Subcutaneous abdominal adipose tissue (tissue), 5 donors: ENCODE data around the gene PLPP4.

Experiments used
- H3K27ac ChIP-seq: one replicate; pipeline ENCODE4 v1.7.0; 2013; ENCODE audit warnings: low read depth, mild to moderate bottlenecking, inconsistent platforms, low read length, moderate library complexity
- H3K27me3 ChIP-seq, 5 donors: one replicate each; pipeline ENCODE4 v1.7.0; 2013; ENCODE audit warnings: low read length in 5 of 5, inconsistent platforms in 1 of 5; ENCODE audit not compliant: control insufficient read depth in 5 of 5, insufficient read depth in 4 of 5
- H3K36me3 ChIP-seq, 5 donors: one replicate each; pipeline ENCODE4 v1.7.0; 2013; ENCODE audit warnings: low read length in 5 of 5; ENCODE audit not compliant: control insufficient read depth in 5 of 5, insufficient read depth in 5 of 5
- H3K4me1 ChIP-seq, 5 donors: one replicate each; pipeline ENCODE4 v1.7.0; 2013; ENCODE audit warnings: low read length in 5 of 5, mild to moderate bottlenecking in 3 of 5, moderate library complexity in 1 of 5; ENCODE audit not compliant: control insufficient read depth in 5 of 5, insufficient read depth in 5 of 5
- H3K4me3 ChIP-seq, 5 donors: one replicate each; pipeline ENCODE4 v1.7.0; 2013; ENCODE audit warnings: low read length in 5 of 5, low read depth in 1 of 5
- H3K9ac ChIP-seq, 5 donors: one replicate each; pipeline ENCODE4 v1.7.0; 2013; ENCODE audit warnings: low read length in 5 of 5, mild to moderate bottlenecking in 4 of 5, moderate library complexity in 3 of 5
- H3K9me3 ChIP-seq, 5 donors: one replicate each; pipeline ENCODE4 v1.7.0; 2013; ENCODE audit warnings: low read length in 5 of 5; ENCODE audit not compliant: control insufficient read depth in 5 of 5
- donor health status: healthy.
- donor health status: healthy.
- donor health status: healthy.
- donor health status: healthy.
- donor health status: healthy.

PLPP4 gene

GRCh38 chr10:120428754-120429153 lies 28.3 kb upstream of the PLPP4 start:
- peaks cover 0 to 4% (median 0%) of the 10 kb centered on the region in 5 donors for H3K27me3 ChIP-seq
- H3K36me3 ChIP-seq: no peaks in the 10 kb centered on the region
- no peak overlapping the region for H3K27ac ChIP-seq
- no peak overlapping the region for H3K4me3 ChIP-seq
- peaks cover 0 to 11% (median 7%) of the 10 kb centered on the region in 5 donors for H3K4me1 ChIP-seq
- H3K9ac ChIP-seq: no peak overlapping the region
- H3K9me3 ChIP-seq: no peaks in the 10 kb centered on the region

GRCh38 chr10:120429395-120429794 lies 27.6 kb upstream of the PLPP4 start:
- Histone ChIP-seq H3K4me1 (peaks cover 0 to 11% (median 7%) of the 10 kb centered on the region in 5 donors), H3K4me3 (no peak overlapping the region), H3K9me3 (no peaks in the 10 kb centered on the region), H3K36me3 (no peaks in the 10 kb centered on the region), H3K9ac (no peak overlapping the region), H3K27ac (no peak overlapping the region), H3K27me3 (peaks cover 0 to 4% (median 0%) of the 10 kb centered on the region in 5 donors)

GRCh38 chr10:120431251-120431651 lies 25.8 kb upstream of the PLPP4 start:
- H3K4me3 ChIP-seq: no peak overlapping the region

GRCh38 chr10:120432209-120432608 lies 24.8 kb upstream of the PLPP4 start:
- no peaks in the 10 kb centered on the region for H3K36me3 ChIP-seq
- no peak overlapping the region for H3K27ac ChIP-seq
- H3K9me3 ChIP-seq: no peaks in the 10 kb centered on the region
- peaks cover 0 to 11% (median 7%) of the 10 kb centered on the region in 5 donors for H3K4me1 ChIP-seq
- peaks cover 0 to 4% (median 0%) of the 10 kb centered on the region in 5 donors for H3K27me3 ChIP-seq
- no peak overlapping the region for H3K4me3 ChIP-seq
- H3K9ac ChIP-seq: no peak overlapping the region

More at GRCh38 chr10:120431251-120431651, 25.8 kb upstream of the PLPP4 start:
- Histone ChIP-seq H3K27me3 (peaks cover 0 to 4% (median 0%) of the 10 kb centered on the region in 5 donors), H3K9ac (no peak overlapping the region), H3K4me1 (peaks cover 0 to 11% (median 7%) of the 10 kb centered on the region in 5 donors), H3K27ac (no peak overlapping the region), H3K9me3 (no peaks in the 10 kb centered on the region), H3K36me3 (no peaks in the 10 kb centered on the region)

GRCh38 chr10:120433141-120433540 lies 23.9 kb upstream of the PLPP4 start:
- Histone ChIP-seq H3K27me3 (peaks cover 0 to 4% (median 0%) of the 10 kb centered on the region in 5 donors), H3K27ac (no peak overlapping the region), H3K9ac (no peak overlapping the region), H3K36me3 (no peaks in the 10 kb centered on the region), H3K4me3 (no peak overlapping the region), H3K4me1 (peaks cover 0 to 11% (median 7%) of the 10 kb centered on the region in 5 donors), H3K9me3 (no peaks in the 10 kb centered on the region)

- Histone ChIP-seq H3K27me3 (peaks cover 0 to 2% (median 0%) of the 10 kb centered on the region in 5 donors), H3K36me3 (no peaks in the 10 kb centered on the region), H3K4me3 (no peak overlapping the region), H3K9me3 (no peaks in the 10 kb centered on the region), H3K27ac (no peak overlapping the region), H3K4me1 (peaks cover 0 to 11% (median 7%) of the 10 kb centered on the region in 5 donors), H3K9ac (no peak overlapping the region)
Observed at GRCh38 chr10:120436439-120437112, 20.5 kb upstream of the PLPP4 start.

GRCh38 chr10:120437541-120437940 lies 19.5 kb upstream of the PLPP4 start:
- Histone ChIP-seq H3K36me3 (no peaks in the 10 kb centered on the region), H3K9me3 (no peaks in the 10 kb centered on the region), H3K27ac (no peak overlapping the region), H3K4me1 (peaks cover 0 to 3% (median 0%) of the 10 kb centered on the region in 5 donors), H3K4me3 (no peak overlapping the region), H3K27me3 (no peaks in the 10 kb centered on the region), H3K9ac (no peak overlapping the region)

GRCh38 chr10:120451968-120452367 lies 5.1 kb upstream of the PLPP4 start:
- Histone ChIP-seq H3K27me3 (peaks cover 3 to 12% (median 8%) of the 10 kb centered on the region in 5 donors), H3K4me3 (no peak overlapping the region), H3K9ac (no peak overlapping the region), H3K36me3 (no peaks in the 10 kb centered on the region), H3K27ac (no peak overlapping the region), H3K9me3 (no peaks in the 10 kb centered on the region), H3K4me1 (peaks cover 0 to 7% (median 6%) of the 10 kb centered on the region in 5 donors)

- Histone ChIP-seq H3K27me3 (peaks cover 14 to 24% (median 20%) of the 10 kb centered on the region in 5 donors), H3K9me3 (no peaks in the 10 kb centered on the region), H3K4me1 (peaks cover 0 to 16% (median 14%) of the 10 kb centered on the region in 5 donors), H3K36me3 (no peaks in the 10 kb centered on the region), H3K27ac (no peak overlapping the region), H3K9ac (no peak overlapping the region), H3K4me3 (no peak overlapping the region)
Observed at GRCh38 chr10:120453319-120453718, 3.7 kb upstream of the PLPP4 start.

- no peak overlapping the region for H3K9ac ChIP-seq
- H3K27ac ChIP-seq: no peak overlapping the region
- H3K27me3 ChIP-seq: peaks cover 17 to 29% (median 24%) of the 10 kb centered on the region in 5 donors
- H3K4me3 ChIP-seq: no peak overlapping the region
- H3K4me1 ChIP-seq: peaks cover 0 to 16% (median 14%) of the 10 kb centered on the region in 5 donors
- H3K9me3 ChIP-seq: no peaks in the 10 kb centered on the region
- no peaks in the 10 kb centered on the region for H3K36me3 ChIP-seq
Observed at GRCh38 chr10:120453886-120454285, 3.1 kb upstream of the PLPP4 start.
